ENCODE data around the gene PTAR1.
A peak's percentile ranks its signal among the peaks of the same experiment; 100 is the strongest.

Gene PTAR1

DNA sequence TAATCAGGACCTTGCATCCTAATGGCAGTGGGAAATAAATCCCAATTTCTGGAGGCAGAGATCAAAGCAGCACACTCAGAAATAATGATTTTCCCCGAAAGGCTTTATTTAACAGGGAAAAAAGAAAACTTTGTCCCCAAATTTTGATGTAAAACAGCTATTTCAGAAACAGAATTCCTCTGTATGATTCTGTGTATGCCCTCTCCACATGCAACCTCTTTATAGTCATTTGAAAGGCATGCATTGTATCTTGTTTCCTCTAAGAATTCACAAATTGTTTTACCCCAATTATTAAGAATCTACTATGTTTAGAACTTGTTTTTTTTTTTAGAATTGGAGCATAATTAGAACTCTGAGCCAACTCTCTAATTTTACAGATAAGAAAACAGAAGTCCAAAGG lies 2.7 kb upstream of the PTAR1 start:
- no peak for TF ChIP-seq CTCF (IDR thresholded peaks at IDR 0.05; ENCODE audit: insufficient read depth, low read depth, low read length, missing control alignments)

GRCh38 chr9:69760278-69760610 lies 433 bp upstream of the PTAR1 start:
- no peak for DNase-seq (ENCODE audit: low read depth)
- no peak for TF ChIP-seq CTCF (IDR thresholded peaks at IDR 0.05; ENCODE audit: insufficient read depth, low read depth, low read length, missing control alignments)
- peak overlapping the region; percentile 57 for H3K4me3 ChIP-seq (ENCODE audit: low read length)

More for the DNA sequence above, 2.7 kb upstream of the PTAR1 start:
- no peak overlapping the region for H3K4me3 ChIP-seq (ENCODE audit: low read length)
- DNase-seq (ENCODE audit: low read depth) = no peak

- DNase-seq (ENCODE audit: low read depth) = peak; percentile 9
- no peak for TF ChIP-seq CTCF (IDR thresholded peaks at IDR 0.05; ENCODE audit: insufficient read depth, low read depth, low read length, missing control alignments)
- peak overlapping the region; percentile 87 for H3K4me3 ChIP-seq (ENCODE audit: low read length)
These were observed 790 bp downstream of the PTAR1 start for GRCh38 chr9:69759021-69759420.

DNA sequence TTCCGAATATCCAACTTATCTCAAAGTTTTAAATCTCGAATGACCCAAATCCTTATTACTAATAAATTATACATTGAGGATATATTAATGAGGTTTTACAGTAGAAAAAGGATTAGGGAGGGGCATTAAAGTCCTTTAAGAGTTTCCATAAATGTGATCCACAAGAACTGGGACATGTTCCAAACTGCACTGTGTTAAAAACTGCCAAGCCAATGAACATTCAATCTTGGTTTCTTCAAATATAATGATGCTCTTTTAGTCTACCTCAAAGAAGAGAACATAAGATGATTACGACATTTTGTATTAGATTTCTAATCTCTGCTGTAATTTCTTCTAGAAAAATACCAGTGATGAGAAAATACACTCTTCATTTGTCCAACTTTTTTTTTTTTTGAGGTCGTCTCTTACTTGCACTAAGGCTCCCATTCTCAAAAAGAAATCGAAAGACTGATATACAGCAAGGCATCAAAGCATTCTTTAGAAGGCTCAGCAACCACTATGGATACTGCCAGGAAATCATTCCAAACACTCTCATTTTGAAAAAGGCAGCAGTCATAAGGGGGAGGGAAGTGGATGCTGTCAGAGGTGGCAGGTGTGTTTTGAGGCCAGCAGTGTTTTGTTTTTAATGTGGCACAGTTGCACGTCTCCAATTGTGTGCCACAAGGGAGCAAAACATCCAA lies 1.7 kb downstream of the PTAR1 start:
- DNase-seq (ENCODE audit: low read depth) = peak; percentile 7
- H3K4me3 ChIP-seq (ENCODE audit: low read length) = peak overlapping the region; percentile 87

GRCh38 chr9:69755205-69755604 lies 4.6 kb downstream of the PTAR1 start:
- no peak for DNase-seq (ENCODE audit: low read depth)
- no peak overlapping the region for H3K4me3 ChIP-seq (ENCODE audit: low read length)
- TF ChIP-seq CTCF (IDR thresholded peaks at IDR 0.05; ENCODE audit: insufficient read depth, low read depth, low read length, missing control alignments) = no peak

More for the DNA sequence above, 1.7 kb downstream of the PTAR1 start:
- TF ChIP-seq CTCF (IDR thresholded peaks at IDR 0.05; ENCODE audit: insufficient read depth, low read depth, low read length, missing control alignments) = no peak

DNA sequence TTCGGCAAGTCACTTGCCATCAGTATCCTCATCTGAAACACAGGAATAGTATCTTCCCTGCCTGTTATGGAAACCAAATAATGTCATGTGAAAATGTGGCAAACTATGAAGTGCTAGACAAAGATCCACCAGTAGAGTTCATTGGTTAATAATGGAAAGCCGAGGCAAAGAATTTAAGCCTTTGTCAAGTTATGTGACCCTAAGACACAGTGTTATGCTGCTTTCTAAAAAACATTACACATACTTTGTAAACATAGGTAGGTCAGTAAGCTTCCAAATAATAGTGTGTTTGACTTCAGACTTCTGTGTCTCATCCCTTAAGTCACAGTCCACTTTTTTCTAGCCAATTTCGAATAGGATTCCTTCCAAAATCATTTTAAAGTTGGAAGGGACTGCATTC lies 6.0 kb downstream of the PTAR1 start:
- DNase-seq (ENCODE audit: low read depth) = no peak
- TF ChIP-seq CTCF (IDR thresholded peaks at IDR 0.05; ENCODE audit: insufficient read depth, low read depth, low read length, missing control alignments) = no peak
- no peak overlapping the region for H3K4me3 ChIP-seq (ENCODE audit: low read length)

DNA sequence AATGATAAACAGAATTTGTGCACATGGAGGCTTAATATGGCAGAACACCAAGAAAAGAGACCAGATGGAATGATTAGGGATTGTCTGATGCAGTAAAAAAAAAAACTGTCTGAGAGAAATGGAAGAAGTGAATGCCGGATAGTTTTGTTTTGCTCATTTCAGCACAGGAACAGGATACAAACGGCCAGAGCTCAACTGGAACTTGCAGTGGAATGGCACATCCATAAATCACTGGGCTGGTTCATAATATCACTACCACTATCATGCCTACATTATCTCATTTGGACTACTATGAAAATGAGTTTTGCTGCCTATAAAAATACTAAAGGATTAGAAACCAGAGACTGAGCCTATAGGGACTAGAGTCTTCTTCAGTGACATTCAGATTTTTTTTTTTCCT lies 9.7 kb downstream of the PTAR1 start:
- no peak overlapping the region for H3K4me3 ChIP-seq (ENCODE audit: low read length)
- TF ChIP-seq CTCF (IDR thresholded peaks at IDR 0.05; ENCODE audit: insufficient read depth, low read depth, low read length, missing control alignments) = no peak
- DNase-seq (ENCODE audit: low read depth) = no peak
